GM12878 (cell line): ENCODE measurements around the gene TH. TPM values are rescaled to one million over a fixed set of nuclear protein-coding genes. Genes with fewer than 3 reads are reported as not detected.

Experiments used
- ATAC-seq: fragments of 200-7000 bp; cut with Tn5 transposase; 3 replicates; pipeline ENCODE4 v1.9.1; 2020; ENCODE audit warnings: mild to moderate bottlenecking, moderate library complexity
- BruUV-seq: library from RNA; stranded (reverse); fragments of 400-500 nt; replicated peaks from 2 replicates; lab custom pipeline; 2021; lab: Mats Ljungman, UMichigan
- CTCF ChIA-PET: fragments of 300-600 bp; sonication (Branson Sonifier 250); formaldehyde crosslinking; extraction: SDS; loops from one replicate; lab custom pipeline; 2021; ENCODE audit warnings: inconsistent platforms; lab: Yijun Ruan, JAX
- POLR2A ChIA-PET: fragments of 350-600 bp; formaldehyde crosslinking; extraction: SDS; loops from one replicate; lab custom pipeline; 2021; ENCODE audit warnings: inconsistent platforms; lab: Charles Lee
- RAD21 ChIA-PET: fragments of 300-600 bp; sonication (Branson Sonifier 250); formaldehyde crosslinking; loops from one replicate; lab custom pipeline; 2023; ENCODE audit warnings: antibody characterized with exemption; ENCODE audit not compliant: unreplicated experiment; lab: Charles Lee
- SMC1A ChIA-PET: fragments of 300-600 bp; sonication (Branson Sonifier 250); formaldehyde crosslinking; loops from one replicate; lab custom pipeline; 2023; ENCODE audit not compliant: unreplicated experiment, uncharacterized antibody; lab: Charles Lee
- DNase-seq: peaks from one replicate; pipeline ENCODE4 v3.0.0-alpha.2; 2011; ENCODE audit warnings: low read depth, low spot score
- FAIRE-seq: peaks from 3 replicates; lab custom pipeline; 2011; peaks lifted over from hg19 to GRCh38; lab: Jason Lieb, UNC
- H2AFZ ChIP-seq: 2 replicates; pipeline ENCODE4 v1.6.0; 2011; ENCODE audit warnings: low read depth, low read length, control low read depth; ENCODE audit not compliant: control insufficient read depth
- H3K27ac ChIP-seq: 2 replicates; pipeline ENCODE4 v1.5.1; 2011; ENCODE audit warnings: control low read depth; ENCODE audit not compliant: control insufficient read depth, insufficient read depth
- H3K27me3 ChIP-seq, 2 experiments: replicated peaks in 1 of 2; 2 replicates each; pipeline versions ENCODE4 v1.6.0 to v1.6.1; 2011; ENCODE audit warnings: low read length in 1 of 2; ENCODE audit not compliant: control insufficient read depth in 2 of 2, insufficient read depth in 2 of 2
- H3K36me3 ChIP-seq, 2 experiments: 2 replicates each; pipeline ENCODE4 v1.5.1; 2011; ENCODE audit warnings: low read length in 1 of 2; ENCODE audit not compliant: control insufficient read depth in 2 of 2, insufficient read depth in 2 of 2
- H3K4me1 ChIP-seq: 2 replicates; pipeline ENCODE4 v1.6.1; 2011; ENCODE audit warnings: mild to moderate bottlenecking, low read length, moderate library complexity, mixed read lengths; ENCODE audit not compliant: control insufficient read depth, insufficient read depth
- H3K4me2 ChIP-seq: 2 replicates; pipeline ENCODE4 v1.6.0; 2011; ENCODE audit warnings: control low read depth; ENCODE audit not compliant: control insufficient read depth, insufficient read depth
- H3K4me3 ChIP-seq: fragments of 200-600 bp; sonication (generic); 2 replicates; pipeline ENCODE4 v1.5.1; 2016
- H3K79me2 ChIP-seq: 2 replicates; pipeline ENCODE4 v1.6.0; 2011; ENCODE audit warnings: low read length; ENCODE audit not compliant: control insufficient read depth, insufficient read depth
- H3K9ac ChIP-seq: 2 replicates; pipeline ENCODE4 v1.8.0; 2011; ENCODE audit warnings: low read length, control low read depth, mixed read lengths; ENCODE audit not compliant: control insufficient read depth, insufficient read depth
- H3K9me3 ChIP-seq: replicated peaks from 3 replicates; pipeline ENCODE4 v1.5.1; 2011; ENCODE audit warnings: mild to moderate bottlenecking, low read length; ENCODE audit not compliant: control insufficient read depth, insufficient read depth
- H4K20me1 ChIP-seq: 2 replicates; pipeline ENCODE4 v1.6.0; 2011; ENCODE audit not compliant: control insufficient read depth, insufficient read depth
- CHD2 ChIP-seq: IDR thresholded peaks from 2 replicates; pipeline ENCODE4 v1.6.1; 2011; ENCODE audit warnings: low read depth, low read length, improper control_type of control experiment, borderline replicate concordance
- FOXK2 ChIP-seq: fragments of 450-650 bp; IDR thresholded peaks from 2 replicates; pipeline ENCODE4 v1.6.1; 2017; ENCODE audit warnings: mild to moderate bottlenecking, moderate library complexity
- HCFC1 ChIP-seq: fragments of 150-350 bp; IDR thresholded peaks from 2 replicates; pipeline ENCODE4 v1.6.1; 2014; ENCODE audit warnings: low read length
- KDM1A ChIP-seq: fragments of 200-600 bp; sonication (generic); IDR thresholded peaks from 2 replicates; pipeline ENCODE4 v1.6.1; 2016; ENCODE audit warnings: borderline replicate concordance
- PAX8 ChIP-seq: fragments of 450-650 bp; IDR thresholded peaks from 2 replicates; pipeline ENCODE4 v1.6.1; 2017; ENCODE audit warnings: mild to moderate bottlenecking, moderate library complexity
- RB1 ChIP-seq: fragments of 450-650 bp; formaldehyde crosslinking; IDR thresholded peaks from 2 replicates; pipeline ENCODE4 v1.6.1; 2017; ENCODE audit warnings: mild to moderate bottlenecking, borderline replicate concordance
- RUNX3 ChIP-seq: IDR thresholded peaks from 2 replicates; pipeline ENCODE4 v1.6.1; 2012; ENCODE audit warnings: low read length, inconsistent platforms
- SIX5 ChIP-seq: IDR thresholded peaks from 2 replicates; pipeline ENCODE4 v1.6.1; 2011; ENCODE audit warnings: mild to moderate bottlenecking, low read depth, low read length, moderate library complexity; ENCODE audit not compliant: severe bottlenecking
- TCF12 ChIP-seq: IDR thresholded peaks from 2 replicates; pipeline ENCODE4 v1.6.1; 2011; ENCODE audit warnings: low read depth, mild to moderate bottlenecking, low read length
- WRNIP1 ChIP-seq: IDR thresholded peaks from 2 replicates; pipeline ENCODE4 v1.6.1; 2011; ENCODE audit warnings: low read depth, low read length, improper control_type of control experiment, borderline replicate concordance
- ZBED1 ChIP-seq: IDR thresholded peaks from 2 replicates; pipeline ENCODE4 v1.6.1; 2016; ENCODE audit warnings: borderline replicate concordance
- ZZZ3 ChIP-seq: IDR thresholded peaks from 2 replicates; pipeline ENCODE4 v1.6.1; 2011; ENCODE audit warnings: low read depth; ENCODE audit not compliant: control insufficient read depth, insufficient read length
- WGBS: methylation state at CpG from one replicate; pipeline ENCODE4 v1.1.6; 2016; ENCODE audit warnings: low lambda C conversion rate; ENCODE audit not compliant: insufficient replicate concordance, insufficient coverage; ENCODE audit errors: missing lambda C conversion rate; 5-methylcytosine and 5-hydroxymethylcytosine counted together
- in situ Hi-C: fragments of 300-500 bp; cut with MboI; formaldehyde crosslinking; loops from 9 replicates; pipeline ENCODE4 v1.14.3; 2018; ENCODE audit warnings: mixed read lengths
- intact Hi-C: fragments of 100-400 bp; cut with micrococcal nuclease; formaldehyde crosslinking; loops from one replicate; pipeline ENCODE4 v1.14.2; 2022; ENCODE audit not compliant: unreplicated experiment
- polyA plus RNA-seq, 11 experiments: library from polyadenylated mRNA; depleted of rRNA in 4 of 11; unstranded in 6 of 11; stranded (reverse) in 5 of 11; fragments of >200 nt; fragmentation: Nextera tagmentation in 4 of 11; fragmentation: Illumina TruSeq in 1 of 11; extraction: Ambion mirVana in 4 of 11; extraction: Trizol in 1 of 11; gene quantifications; 1 replicate in 1 of 11; 2 replicates in 10 of 11; pipeline versions ENCODE4 v1.2.1 to v1.2.3, GENCODE V29; 2011 to 2016; ENCODE audit warnings: inconsistent platforms in 2 of 11, missing spikeins in 2 of 11, low read depth in 1 of 11
- total RNA-seq, 4 experiments: library from RNA; depleted of rRNA in 3 of 4; stranded (reverse); fragments of >200 nt in 3 of 4; fragmentation: Illumina TruSeq in 1 of 4; extraction: Trizol in 1 of 4; gene quantifications; 2 replicates each; pipeline versions ENCODE4 v1.2.1 to v1.2.3, GENCODE V29; 2013 to 2021

Gene TH
- total and polyA plus RNA-seq, 10 of the 15 experiments (the other 5 are each of a cell fraction or from before 2014, with no cell fraction given) = not detected

- ATAC-seq = no peak
- Histone ChIP-seq H2AFZ (no peak overlapping the region), H3K9me3 (no peaks in the 10 kb centered on the region), H3K4me3 (no peak overlapping the region), H3K27ac (no peak overlapping the region), H3K79me2 (no peaks in the 10 kb centered on the region), H4K20me1 (no peaks in the 10 kb centered on the region), H3K4me2 (no peak overlapping the region), H3K27me3 (peaks cover 2 to 5% of the 10 kb centered on the region in 2 experiments; a peak in 3 of 4 replicates), H3K36me3 (no peaks in the 10 kb centered on the region), H3K9ac (no peak overlapping the region), H3K4me1 (no peaks in the 10 kb centered on the region)
- ChIA-PET SMC1A (interaction anchor here (0.8 kb wide), 1 partner anchor 9 kb away, joined by 3 read pairs; no protein-coding TSS in a partner anchor), CTCF (interaction anchor here (0.5 to 1.2 kb wide), 3 partner anchors 19 to 162 kb away, joined by 3 read pairs; no protein-coding TSS in a partner anchor), POLR2A (no interaction called here), RAD21 (no interaction called here)
- intact Hi-C loops = no loop called here
- TF ChIP-seq ZZZ3 = no peak
- TF ChIP-seq HCFC1 = no peak
- no peak for TF ChIP-seq KDM1A
- BruUV-seq = no TSS peak
- in situ Hi-C loops = no loop called here
- no peak for FAIRE-seq
- no peak for DNase-seq
- 27% methylated on average over 31 of the region's 33 CpGs for WGBS
These were observed 38.2 kb downstream of the TH start for GRCh38 chr11:2133241-2134021.

- Histone ChIP-seq H3K4me2 (no peak overlapping the region), H3K4me1 (no peaks in the 10 kb centered on the region), H3K27ac (no peak overlapping the region), H3K9me3 (no peaks in the 10 kb centered on the region)
- 22% methylated on average over 23 of the region's 24 CpGs for WGBS
- FAIRE-seq = no peak
- BruUV-seq = no TSS peak
- CTCF ChIA-PET = interaction anchor here (0.5 kb wide), 1 partner anchor 161 kb away, joined by 3 read pairs; no protein-coding TSS in a partner anchor
- TF ChIP-seq PAX8 = no peak
- TF ChIP-seq TCF12 = no peak
- no peak for TF ChIP-seq SIX5
- TF ChIP-seq FOXK2 = no peak
- TF ChIP-seq CHD2 = no peak
- no peak for TF ChIP-seq ZBED1
- TF ChIP-seq RB1 = no peak
- TF ChIP-seq RUNX3 = no peak
- no peak for TF ChIP-seq WRNIP1
- TF ChIP-seq, all 136 proteins: peak for 0
- ATAC-seq = no peak
- Histone ChIP-seq H3K27me3 (peaks cover 2 to 5% of the 10 kb centered on the region in 2 experiments; a peak in 3 of 4 replicates), H3K4me3 (no peak overlapping the region), H3K79me2 (no peaks in the 10 kb centered on the region), H4K20me1 (no peaks in the 10 kb centered on the region), H3K9ac (no peak overlapping the region), H2AFZ (no peak overlapping the region), H3K36me3 (no peaks in the 10 kb centered on the region)
- RAD21 ChIA-PET = no interaction called here
- DNase-seq = no peak
- POLR2A ChIA-PET = no interaction called here
- SMC1A ChIA-PET = no interaction called here
- in situ Hi-C loops = no loop called here
- intact Hi-C loops = no loop called here
These were observed 38.8 kb downstream of the TH start for GRCh38 chr11:2132874-2133240.
